ENCODE measurements around the gene SPNS3.

SPNS3 gene

DNA sequence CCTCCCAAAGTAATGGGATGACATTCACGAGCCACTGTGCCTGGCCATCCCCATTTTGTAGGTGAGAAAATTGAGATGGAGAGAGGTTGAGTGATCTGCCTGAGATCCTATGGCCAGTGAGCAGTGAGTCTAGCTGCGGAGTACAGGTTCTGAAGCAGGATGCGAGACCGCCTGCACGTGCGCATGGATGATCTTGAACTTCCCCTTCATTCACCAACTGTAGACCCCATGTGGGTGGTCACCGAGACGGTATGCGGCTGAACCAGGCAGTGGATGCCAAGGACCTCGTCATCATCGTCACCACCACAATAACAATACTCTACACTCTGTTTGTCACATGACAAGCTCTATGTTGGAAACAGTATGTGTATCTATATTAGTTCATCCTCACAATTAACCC, 6.2 kb upstream of the SPNS3 start:
- no peak for DNase-seq

GRCh38 chr17:4436381-4436780, 2.6 kb downstream of the SPNS3 start:
- no peak for DNase-seq

- no peak for DNase-seq
These were observed 3.1 kb downstream of the SPNS3 start for GRCh38 chr17:4436846-4437245.

DNA sequence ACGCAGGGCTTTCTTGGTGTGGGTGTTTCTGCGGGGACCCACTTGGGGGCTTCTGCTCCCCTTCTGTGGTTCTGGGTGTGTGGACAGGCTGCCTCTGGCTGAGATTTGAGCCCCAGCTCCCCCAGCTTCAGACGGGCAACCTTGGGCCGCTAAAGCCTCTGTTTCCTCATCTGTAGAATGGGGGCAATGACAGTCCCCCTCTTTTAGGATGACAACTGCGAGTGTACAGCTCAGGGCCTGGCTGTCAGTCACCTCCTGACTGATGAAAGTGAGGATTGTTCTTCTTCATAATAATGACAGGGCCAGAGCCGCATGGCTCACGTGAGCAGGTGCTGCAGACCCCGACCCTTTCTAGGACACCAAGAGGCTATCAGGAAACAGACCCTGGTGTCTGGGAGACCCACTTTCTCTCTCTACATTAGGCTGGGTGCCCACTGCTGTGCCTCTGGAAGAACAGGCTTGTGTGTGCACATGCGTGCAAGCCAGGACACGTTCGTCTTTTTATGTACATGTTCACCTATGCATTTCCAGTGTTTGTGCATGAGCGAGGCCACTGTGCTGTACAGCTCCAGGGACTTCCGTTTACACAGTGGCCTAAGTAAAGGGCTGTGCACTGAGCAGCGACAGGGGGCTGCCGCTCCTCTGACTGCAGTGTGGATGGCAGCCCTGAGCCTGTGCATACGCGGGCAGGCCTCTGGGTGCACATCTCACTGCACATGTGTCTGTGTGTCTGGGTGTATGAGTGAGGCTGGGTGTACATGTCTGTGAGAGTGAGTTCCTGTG, 4.6 kb downstream of the SPNS3 start:
- no peak for DNase-seq

DNA sequence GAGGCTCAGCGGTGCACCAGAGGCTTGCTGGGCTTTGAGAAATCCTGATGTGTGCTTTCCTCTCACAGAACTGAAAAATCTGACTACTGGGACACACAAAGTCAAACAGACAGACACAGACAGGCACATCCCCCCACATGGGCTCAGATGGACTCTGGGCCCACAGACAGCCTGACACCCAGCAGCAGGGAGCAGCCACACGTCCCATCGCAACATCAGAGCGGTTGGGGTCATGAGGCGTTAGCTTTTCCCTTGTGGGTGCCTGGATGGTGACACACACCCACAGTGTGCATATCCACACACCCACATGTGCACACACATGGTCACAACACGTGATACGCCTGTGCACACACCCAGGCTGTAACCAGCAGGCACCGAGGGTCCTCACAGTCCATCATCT, 6.3 kb downstream of the SPNS3 start:
- DNase-seq = no peak

- no peak for DNase-seq
These were observed 7.2 kb downstream of the SPNS3 start for GRCh38 chr17:4440690-4441686.

DNA sequence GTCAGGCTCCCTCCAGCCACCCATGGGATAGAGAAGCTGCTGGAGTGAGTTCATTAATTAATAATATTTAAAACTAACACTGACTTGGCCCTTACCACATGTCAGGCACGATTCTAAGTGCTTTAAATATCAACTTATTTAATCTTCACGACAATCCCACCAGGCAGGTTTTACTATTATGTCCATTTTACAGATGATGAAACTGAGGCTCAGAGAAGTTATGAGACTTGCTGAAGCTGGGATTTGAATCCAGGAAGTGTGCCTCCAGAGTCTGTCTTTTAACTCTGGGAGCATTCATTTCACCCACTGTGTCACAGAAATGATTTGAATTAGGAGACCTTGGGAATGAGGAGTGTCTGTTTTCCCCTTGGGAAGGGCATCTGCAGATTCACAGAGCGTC, 8.8 kb downstream of the SPNS3 start:
- no peak for DNase-seq

GRCh38 chr17:4443476-4443875, 9.7 kb downstream of the SPNS3 start:
- no peak for DNase-seq

GRCh38 chr17:4444782-4445473, 11.2 kb downstream of the SPNS3 start:
- peak; percentile 11 for DNase-seq

DNA sequence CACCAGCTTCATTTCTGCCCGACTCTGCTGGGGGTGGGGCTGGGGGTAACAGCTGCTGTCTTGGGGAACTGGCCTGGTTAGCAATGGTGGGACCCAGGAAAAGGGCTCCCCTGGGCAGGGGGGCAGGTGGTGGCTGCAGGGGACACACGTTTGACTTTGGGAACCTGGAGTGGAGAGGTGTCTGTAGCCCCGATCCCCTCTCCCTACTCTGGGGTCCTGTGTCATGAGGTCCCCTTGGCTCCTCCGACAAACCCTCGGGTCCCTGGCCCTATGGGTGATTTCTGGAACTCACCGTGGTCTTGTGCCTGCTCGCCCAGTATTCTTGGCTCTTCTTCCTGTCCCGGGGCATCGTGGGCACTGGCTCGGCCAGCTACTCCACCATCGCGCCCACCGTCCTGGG, 12.0 kb downstream of the SPNS3 start:
- DNase-seq = no peak

DNA sequence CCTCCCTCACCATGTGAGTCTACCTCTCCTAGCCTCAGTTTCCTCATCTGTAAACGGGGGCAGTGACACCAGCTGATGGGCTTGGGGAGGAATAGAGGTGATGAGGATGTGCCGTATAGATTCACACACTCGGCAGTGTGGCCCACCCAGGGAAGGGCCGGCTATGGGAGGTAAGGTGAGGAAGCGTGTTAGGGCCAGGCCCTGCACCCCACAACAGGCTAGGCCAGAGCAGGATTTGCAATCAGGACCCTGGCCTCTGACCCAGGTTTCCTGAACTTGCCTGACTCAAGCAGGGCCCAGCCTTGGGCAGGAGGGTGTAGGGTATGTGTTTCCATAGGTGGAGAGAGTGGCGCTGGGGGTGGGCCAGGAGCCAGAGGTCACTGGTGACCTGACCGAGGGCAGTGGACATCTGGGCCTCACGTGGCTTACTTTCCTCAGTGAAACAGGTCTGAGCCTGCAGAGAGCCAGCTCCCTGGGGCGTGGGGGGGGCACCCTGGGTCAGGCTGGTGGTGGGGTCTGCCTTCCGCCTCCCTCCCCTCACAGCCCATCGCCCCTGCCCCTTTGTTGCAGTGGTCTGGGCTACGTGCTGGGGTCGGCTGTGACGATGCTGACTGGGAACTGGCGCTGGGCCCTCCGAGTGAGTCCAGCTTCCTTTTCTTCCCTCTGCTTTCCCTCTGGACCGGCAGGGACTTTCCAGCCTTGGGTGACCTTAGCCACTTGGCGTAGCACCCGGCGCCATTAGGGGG, 12.8 kb downstream of the SPNS3 start:
- DNase-seq = no peak

- no peak for DNase-seq
These were observed 14.6 kb downstream of the SPNS3 start for GRCh38 chr17:4448197-4448980.

DNA sequence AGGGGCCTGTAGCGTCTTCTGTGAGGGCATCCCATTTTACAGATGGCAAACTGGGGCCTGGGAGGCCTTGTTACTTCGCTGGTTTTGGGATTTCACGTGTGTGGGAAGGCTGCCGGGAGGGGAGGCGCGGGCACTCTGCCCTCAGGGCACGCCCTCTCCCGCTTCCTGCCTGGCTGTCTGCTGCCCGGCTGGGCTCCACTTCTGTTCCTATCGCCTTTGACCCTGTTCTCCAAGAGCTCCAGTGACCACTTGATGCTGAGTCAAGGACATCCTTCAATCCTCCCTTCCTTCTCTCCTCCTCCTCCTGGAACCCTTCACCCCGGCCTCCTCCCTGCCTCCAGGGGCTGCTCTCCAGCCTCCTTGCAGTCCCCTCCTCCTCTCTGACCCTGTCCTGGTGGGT, 16.0 kb downstream of the SPNS3 start:
- DNase-seq = no peak

DNA sequence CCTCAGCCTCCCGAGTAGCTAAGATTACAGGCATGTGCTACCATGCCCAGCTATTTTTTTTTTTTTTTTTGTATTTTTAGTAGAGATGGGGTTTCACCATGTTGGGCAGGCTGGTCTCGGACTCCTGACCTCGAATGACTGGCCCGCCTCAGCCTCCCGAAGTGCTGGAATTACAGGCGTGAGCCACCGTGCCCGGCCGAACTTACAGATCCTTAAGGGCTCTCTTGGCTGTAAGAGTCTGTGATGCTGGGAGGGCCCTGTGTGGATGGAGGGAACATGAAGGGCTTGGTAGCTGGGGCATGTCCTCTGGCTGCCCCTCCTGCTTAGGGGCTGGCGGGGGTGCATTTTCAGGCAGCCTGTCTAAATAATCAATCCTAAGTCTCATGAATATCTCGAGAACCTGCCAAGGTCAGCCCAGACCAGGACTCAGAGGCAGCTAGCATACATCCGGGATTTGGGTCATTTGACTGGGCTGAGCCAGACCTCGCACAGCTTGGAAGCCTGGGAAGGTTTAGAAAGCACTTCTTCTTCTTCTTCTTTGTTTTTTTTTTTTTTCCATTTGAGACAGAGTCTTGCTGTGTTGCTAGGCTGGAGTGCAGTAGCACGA, 17.1 kb downstream of the SPNS3 start:
- DNase-seq = no peak

DNA sequence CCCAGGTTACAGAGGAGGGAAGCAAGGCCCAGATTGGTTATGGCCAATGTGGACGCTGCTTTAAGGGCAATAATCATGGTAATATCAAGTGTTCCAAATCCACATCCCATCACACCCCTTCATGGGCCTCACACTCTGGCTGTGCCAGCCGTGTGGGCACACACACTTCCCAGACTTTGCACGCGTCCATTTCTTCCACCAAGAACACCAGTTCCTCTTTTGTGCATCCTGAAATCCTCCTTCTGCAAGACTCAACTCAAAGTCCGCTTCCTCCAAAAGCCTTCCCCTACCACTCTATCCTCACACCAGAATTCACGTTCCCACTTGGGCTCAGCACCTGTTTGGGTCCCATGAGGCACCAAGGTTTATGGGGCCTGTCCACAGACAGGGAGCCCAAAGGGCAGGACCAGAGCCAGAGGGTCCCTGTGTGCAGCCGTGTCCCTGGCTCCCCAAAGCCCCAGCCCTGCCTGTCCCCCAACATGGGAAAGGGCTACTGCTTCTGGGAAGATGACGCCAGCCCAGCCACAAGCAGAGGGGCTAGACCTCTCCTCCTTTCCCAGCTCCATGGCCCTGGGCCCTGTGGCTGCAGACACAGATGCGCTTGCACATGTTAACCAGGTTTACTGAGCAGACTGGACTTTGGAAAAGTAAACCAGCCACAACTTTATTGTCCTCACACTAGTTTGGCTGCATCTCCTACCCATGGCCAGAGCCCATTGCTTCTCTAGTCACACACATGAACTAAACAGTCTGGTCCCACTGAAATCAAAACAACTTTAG, 20.3 kb downstream of the SPNS3 start:
- no peak for DNase-seq

- DNase-seq = no peak
These were observed 26.9 kb downstream of the SPNS3 start for GRCh38 chr17:4460661-4461060.

- no peak for DNase-seq
These were observed 30.2 kb downstream of the SPNS3 start for GRCh38 chr17:4463818-4464476.

DNA sequence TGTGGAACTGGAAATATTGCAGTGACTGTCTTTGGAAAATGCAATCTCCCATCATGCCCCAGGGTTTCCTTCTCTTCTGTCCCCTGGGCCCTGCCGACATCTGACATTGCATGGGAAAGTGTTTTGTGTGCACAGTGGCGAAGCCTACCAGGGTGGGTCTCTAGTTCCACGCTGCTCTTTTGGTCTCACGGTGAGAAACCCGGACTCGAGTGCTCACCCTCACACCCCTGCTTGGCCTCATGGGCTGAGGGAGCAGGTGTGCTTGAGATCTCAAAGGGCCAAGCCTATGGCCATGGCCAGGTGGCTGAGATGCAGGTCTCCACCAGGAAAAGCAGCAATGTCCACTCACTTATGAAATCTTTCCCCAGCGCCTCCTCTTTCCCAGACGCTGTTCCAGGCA, 32.0 kb downstream of the SPNS3 start:
- DNase-seq = no peak

DNA sequence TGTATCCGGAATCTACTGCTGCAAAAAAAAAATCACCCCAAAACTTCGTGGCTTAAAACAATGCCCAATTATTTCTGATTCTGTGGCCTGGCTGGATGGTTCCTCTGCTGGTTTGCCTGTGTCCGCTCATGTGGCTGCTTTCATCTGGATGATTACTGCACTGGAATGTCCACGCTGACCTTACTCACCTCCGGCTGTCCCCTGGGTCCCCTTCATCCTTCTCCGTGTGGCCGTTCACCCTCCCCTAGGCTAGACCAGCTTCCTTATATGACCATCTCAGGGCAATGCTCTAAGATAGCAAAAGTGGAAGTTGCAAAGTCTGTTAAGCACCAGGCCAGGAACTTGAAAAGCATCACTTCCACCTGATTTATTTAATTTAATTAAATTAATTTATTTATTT, 33.5 kb downstream of the SPNS3 start:
- DNase-seq = no peak

GRCh38 chr17:4469552-4469951, 35.8 kb downstream of the SPNS3 start:
- DNase-seq = no peak
